ENCODE data around the gene PTCRA.
"Not testable (repeated sequence)": the region's sequence is repeated elsewhere in the genome, so short reads cannot be mapped to it uniquely, and the experiment has no call there.

The PTCRA gene, protein sequence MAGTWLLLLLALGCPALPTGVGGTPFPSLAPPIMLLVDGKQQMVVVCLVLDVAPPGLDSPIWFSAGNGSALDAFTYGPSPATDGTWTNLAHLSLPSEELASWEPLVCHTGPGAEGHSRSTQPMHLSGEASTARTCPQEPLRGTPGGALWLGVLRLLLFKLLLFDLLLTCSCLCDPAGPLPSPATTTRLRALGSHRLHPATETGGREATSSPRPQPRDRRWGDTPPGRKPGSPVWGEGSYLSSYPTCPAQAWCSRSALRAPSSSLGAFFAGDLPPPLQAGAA

DNA sequence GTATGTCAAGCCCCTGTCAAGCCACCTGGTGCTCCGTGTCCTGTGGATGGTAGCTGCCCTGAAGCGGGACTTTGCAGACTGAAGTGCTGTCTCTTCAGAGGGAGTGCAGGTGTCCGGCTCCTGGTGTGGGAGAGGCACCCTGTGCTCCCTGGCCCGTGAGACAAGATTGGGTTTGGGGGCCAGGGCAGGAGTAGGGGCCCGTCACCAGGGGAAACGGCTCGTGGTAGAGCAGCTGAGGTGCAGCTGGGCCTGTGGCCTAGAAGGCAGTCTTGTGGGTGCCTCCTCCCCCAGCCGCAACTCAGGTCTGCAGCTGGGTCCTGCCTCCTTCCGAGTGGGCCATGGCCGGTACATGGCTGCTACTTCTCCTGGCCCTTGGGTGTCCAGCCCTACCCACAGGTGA, at the start of gene PTCRA:
Gene PTCRA (plus strand): TSS at position 322 of the 400 bp plus-strand sequence. CDS start 17 bp downstream, at position 339.
- no peak for DNase-seq (ENCODE audit: low read depth)

DNA sequence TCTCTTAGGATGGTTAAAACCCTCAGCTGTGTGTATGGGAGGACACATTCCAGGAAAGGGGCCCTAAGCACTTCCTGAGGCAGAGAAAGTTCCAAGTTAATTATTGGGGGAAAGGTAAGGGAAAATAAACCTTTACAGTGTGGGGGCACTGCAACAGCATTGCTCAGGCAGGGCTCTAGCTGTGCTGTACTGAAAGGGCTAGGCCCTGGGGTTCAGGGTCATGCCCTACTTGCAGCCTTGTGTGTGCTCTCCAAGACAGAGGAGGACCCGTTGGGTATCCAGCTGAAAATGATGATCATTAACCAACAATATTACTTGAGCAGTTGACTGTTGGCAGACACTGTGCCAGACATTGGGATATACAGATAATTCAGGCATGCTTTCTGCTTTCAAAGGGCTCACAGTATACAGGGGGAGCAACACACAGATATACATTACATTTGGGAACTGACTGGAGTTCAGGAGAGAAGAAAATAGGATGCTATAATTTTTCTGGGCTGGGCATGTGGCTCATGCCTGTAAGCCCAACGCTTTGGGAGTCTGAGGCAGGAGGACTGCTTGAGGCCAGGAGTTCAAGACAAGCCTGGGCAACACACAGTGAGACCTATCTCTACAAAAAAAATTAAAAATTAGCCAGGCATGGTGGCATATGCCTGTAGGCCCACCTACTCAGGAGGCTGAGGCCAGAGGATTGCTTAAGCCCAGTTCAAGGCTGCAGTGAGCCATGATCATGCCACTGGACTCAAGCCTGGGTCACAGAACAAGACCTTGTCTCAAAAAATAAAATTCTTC, 45.5 kb upstream of the PTCRA start:
- DNase-seq (ENCODE audit: low read depth) = no peak

DNA sequence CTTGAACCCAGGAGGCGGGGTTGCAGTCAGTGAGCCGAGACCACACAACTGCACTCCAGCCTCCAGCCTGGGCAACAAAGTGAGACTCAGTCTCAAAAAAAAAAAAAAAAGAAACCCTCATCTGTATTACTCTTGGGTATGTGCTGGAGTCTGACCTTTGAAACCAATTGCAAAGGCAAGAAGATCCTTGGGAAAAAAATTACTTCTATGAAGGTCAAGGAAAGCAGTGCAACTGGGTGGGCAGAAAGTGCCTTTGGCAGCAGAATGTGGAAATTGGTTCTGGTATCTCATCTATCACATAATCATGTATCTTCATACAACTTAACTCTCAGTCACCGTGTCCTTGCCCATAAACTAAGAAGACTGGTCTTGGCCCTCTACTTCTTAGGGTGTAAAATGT, 44.1 kb upstream of the PTCRA start:
- no peak for DNase-seq (ENCODE audit: low read depth)

DNA sequence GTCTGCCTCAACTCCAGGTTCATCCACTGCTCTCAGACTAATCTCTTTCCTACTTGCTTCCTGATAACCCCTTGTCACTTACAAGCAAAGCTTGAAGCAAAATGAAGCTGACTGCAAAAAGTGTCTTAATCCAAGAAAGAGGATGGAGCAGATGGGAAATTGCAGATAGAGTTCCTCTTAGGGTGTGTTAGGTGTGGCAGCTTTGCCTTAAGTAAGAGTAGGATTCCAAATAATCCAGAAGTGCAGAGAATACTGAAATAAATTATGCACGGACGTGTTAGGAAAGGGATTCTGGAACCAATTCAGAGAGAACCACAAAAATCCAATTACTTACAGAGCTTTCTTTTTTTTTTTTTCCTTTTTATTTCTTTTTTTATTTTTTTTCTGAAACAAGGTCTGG, 42.5 kb upstream of the PTCRA start:
- DNase-seq (ENCODE audit: low read depth) = no peak

DNA sequence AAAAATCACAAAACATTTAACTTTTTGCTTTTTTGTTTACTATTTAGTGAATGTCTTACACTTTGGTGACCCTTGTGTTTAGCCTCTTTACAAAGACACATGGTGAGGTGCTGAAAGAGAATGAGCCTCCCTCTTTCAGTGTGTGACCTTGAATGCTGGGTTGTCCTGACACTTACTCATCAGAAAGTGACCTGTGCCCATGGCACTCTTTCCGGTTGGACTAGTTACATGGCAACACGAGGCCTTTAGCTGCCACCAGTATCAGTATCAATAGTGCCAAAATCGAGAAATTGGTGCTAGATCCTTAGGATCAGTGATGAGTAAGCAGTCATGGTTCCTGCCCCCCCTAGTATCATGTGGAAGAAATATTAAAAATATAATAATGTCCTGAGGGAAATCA, 38.2 kb upstream of the PTCRA start:
- no peak for DNase-seq (ENCODE audit: low read depth)

DNA sequence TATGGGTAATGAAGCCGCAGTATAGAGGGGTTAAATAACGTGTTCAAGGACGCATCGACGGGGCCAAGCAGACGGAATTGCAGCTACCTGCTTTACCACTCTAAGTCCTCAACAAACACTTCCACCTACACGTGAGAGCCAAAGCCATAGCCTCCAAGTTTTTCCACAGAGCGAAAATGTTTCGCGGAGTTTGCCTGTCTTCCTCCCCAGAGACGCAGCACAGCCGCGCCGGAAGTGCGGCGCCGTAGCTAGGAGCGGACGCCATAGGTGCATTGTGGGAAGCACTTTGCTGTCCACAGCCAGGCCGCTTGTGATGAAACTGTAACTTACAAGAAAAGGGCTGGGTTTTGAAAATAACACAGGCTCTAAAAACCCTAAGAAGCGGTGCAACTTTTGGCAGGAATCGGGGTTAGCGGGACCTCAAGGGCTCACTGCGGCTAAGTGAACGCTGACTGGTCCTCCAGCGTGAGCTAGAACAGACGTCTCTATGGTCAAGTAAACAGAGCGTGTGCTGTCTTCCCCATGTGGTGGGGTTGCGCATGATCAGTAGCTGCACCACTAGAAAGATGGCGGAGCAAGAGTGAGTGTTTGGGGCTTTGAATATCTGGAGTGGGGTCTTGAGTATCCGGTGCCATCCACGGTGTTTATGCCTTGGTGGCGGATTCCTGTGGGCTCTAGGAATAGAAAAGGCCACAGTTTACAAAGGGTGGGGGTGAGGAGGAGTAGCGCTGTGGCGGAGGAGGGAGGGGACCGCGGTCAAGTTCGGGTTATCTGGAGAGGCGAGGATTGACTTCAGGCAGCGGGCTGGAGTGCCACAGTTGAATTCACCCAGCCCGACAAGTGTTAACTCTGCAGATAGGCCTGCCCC, 36.2 kb upstream of the PTCRA start, which contains the start of gene RPL7L1:
Gene RPL7L1 (plus strand): TSS at position 245 of the 868 bp plus-strand sequence. CDS start 295 bp downstream, at position 540.
- DNase-seq (ENCODE audit: low read depth) = peak; percentile 75

DNA sequence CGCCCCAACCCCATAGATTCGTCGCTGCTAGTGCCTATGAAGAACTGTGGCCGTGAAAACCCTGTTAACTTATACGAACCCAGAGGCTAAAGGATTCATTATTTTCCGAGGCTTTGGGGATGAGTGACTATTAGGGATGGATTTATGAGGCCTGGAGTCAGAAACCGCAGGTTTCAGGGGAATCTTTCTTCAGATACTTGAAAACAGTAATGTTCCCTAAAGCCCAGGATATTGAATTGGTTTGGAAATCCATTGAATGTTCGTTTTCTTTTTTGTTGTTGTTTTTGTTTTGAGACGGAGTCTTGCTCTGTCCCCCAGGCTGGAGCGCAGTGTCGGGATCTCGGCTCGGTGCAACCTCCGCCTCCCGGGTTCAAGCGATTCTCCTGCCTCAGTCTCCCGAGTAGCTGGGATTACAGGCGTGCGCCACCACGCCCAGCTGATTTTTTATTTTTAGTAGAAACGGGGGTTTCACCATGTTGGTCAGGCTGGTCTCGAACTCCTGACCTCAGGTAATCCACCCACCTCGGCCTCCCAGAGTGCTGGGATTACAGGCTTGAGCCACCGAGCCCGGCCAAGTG, 35.5 kb upstream of the PTCRA start:
- not testable (repeated sequence) for DNase-seq (ENCODE audit: low read depth)

DNA sequence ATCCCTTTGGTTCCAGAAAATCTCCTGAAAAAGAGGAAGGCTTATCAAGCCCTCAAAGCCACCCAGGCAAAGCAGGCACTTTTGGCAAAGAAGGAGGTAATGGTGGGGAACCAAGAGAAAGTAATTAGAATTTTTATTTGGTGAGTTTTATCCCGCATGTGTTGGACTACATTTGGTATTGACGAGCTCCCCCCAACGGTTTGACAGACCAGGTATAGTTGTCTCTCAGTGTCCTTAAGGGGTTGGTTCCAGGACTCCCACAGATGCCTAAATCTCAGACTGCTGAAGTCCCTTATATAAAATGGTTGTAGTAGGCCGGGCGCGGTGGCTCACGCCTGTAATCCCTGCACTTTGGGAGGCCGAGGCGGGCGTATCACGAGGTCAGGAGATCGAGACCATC, 35.0 kb upstream of the PTCRA start:
- not testable (repeated sequence) for DNase-seq (ENCODE audit: low read depth)

DNA sequence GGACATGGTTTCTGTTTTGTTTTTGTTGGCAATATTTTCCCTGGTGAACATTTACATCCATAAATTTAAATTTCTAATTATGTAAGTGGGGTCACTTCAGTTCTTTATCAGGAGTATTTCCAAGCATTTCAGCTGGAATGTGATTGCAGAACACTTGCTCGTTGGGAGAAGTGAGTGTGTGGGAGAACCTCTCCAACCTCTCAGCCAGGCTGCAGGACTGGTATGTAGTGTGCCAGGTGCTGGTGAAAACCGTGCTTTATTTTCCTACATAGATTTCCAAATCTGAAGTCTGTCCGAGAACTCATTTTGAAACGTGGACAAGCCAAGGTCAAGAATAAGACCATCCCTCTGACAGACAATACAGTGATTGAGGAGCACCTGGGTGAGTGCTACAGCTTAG, 30.2 kb upstream of the PTCRA start:
- no peak for DNase-seq (ENCODE audit: low read depth)

DNA sequence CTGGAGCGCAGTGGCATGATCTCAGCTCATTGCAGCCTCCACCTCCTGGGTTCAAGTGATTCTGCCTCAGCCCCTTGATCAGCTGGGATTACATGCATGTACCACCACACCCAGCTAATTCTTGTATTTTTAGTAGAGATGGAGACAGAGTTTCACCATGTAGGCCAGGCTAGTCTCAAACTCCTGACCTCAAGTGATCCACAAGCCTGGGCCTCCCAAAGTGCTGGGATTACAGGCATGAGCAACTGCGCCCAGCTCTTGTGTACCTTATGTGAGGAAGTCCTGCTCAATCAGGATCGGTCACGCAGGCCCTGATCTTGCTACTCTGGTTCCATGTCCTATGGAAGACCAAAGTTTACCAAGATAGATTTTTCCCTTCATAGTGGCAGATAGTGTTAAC, 27.7 kb upstream of the PTCRA start:
- not testable (repeated sequence) for DNase-seq (ENCODE audit: low read depth)

DNA sequence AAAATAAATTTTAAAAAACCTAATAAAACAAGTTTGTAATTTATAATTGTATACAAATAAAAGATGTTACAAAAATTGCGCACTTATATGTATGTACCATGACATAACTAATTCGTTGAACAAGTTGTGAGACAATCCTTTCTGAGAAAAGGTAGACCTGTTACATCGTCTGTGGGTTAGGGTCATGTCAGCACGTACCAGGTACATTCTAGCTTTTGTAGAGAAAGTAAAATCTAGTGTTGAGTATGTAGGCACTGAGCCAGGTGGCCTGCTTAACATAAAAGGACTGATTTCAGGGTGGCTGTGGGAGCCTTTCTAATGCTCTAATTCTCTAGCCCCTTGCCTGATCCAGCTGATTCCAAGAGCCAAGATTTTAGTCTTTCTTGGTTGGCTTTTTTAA, 26.0 kb upstream of the PTCRA start:
- no peak for DNase-seq (ENCODE audit: low read depth)

DNA sequence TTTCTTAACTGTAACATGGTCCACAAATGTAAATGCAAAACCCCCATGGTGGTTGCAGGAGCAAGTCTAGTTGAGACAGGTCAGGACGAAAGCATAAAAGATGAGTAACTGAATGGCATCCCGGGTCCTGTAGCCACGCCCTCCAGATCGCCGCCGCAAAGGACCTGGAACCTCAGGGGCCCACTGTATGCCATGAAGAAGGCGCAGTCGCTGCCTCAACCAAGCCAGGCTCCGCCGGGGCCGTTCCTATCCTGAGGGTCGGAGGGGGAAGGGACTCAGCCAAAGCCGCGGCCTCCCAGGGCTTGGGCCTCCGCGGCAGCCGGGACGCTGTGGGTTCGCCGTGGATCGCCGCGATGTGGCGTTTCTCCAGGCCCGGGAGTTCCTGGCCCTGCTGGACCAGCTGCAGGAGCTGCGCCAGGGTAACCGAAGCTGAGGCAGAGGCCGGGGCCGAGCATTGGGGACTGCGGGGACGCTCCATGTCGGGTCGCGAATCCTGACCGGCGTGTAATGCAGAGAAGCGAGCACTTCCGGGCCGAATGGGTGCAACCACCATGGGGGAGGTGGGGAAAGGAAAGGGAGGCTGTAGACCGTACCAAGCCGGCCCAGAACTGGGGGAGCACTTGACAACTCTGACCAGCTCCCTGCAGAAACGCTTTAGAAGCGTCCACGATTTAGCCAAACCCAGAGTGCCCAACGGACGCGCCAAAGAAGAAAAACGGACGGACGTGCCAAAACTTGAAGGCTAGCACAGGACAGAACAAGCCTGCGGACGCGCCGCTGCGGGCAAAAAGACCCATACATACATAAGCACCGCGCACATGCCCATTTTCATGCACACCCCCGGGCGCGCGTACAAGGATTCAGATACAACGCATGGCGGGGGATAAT, 25.3 kb upstream of the PTCRA start:
- DNase-seq (ENCODE audit: low read depth) = peak; percentile 96

DNA sequence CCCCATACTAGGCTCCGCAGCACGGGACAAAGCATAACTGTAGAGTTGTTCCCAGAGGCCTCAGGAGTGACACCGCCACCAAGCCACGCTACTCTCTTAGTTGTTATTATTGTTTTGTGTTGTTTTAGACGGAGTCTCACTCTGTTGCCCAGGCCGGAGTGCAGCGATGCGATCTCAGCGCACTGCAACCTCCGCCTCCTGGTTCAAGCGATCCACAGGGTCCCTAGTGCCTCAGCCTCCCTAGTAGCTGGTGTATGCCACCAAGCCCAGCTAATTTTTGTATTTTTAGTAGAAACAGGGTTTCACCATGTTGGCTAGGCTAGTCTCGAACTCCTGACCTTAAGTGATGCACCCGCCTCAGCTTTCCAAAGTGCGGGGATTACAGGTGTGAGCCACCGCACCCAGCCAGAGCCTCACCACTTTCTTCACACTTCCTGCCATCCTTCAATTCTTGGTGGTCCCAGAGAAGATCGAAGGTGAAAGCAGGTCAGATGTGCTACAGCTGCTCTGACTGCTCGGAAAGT, 24.6 kb upstream of the PTCRA start:
- DNase-seq (ENCODE audit: low read depth) = no peak

DNA sequence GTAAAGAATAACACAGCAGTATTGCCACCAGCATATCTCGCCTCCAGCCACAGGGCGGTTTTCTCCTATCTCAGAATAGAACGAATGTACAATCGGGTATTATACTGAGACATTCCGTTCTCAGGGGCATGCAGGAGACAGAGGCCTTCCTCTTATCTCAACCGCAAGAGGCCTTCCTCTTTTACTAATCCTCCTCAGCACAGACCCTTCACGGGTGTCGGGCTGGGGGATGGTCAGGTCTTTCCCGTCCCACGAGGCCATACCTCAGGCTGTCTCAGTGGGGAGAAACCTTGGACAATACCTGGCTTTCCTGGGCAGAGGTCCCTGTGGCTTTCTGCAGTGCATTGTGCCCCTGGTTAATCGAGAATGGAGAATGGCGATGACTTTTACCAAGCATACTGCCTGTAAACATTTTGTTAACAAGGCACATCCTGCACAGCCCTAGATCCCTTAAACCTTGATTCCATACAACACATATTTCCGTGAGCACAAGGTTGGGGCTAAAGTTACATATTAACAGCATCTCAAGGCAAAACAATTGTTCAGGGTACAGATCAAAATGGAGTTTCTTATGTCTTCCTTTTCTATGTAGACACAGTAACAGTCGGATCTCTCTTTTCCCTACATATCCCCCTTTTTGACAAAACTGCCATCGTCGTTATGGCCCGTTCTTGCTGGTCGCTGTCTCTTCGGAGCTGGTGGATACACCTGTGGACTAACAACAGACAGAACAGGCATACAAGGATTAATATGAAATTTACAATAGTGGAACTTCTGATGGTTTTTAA, 21.6 kb upstream of the PTCRA start:
- DNase-seq (ENCODE audit: low read depth) = not testable (repeated sequence)

DNA sequence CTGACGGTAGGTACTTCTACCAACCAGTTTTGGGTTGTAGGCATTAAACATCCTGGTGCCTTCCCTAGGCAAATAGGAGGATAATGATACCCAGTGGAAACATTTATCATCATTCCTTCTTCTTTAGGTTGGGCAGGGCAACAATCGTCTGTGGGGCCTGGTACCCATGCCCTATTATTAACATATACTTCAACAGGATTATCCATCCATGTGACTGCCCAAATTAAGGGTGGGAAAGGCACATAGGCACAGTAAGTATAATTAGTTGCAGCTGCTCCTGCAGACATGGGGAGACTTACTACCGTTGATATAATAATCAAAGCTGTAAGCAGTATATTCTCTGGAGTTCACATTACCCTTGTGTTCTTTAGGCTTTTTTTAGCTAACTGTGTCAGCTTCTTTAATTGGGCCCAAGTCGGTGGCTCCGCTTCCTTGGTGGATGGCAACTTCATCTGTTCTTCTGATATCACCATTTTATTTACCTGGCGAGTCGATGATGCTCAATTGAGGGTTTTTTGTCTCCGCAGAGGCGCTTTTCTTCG, 19.6 kb upstream of the PTCRA start:
- no peak for DNase-seq (ENCODE audit: low read depth)

DNA sequence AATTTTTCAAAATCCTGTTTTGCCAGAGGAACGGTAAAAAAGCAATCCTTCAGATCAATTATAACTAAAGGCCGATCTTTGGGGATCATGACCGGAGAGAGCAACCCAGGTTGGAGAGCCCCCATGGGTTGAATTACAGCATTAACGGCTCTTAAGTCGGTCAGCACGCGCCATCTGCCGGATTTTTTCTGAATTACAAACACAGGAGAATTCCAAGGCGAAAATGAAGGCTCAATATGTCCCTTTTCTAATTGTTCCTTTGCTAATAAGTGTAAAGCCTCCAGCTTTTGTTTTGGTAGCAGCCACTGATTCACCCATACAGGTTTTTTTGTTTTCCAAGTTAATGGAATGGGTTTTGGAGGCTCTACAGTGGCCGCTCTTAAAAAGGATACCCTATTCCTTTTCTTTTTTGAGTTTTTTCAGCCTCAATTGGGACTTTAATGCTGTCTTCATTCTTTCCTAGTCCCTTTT, 16.9 kb upstream of the PTCRA start:
- peak; percentile 62 for DNase-seq (ENCODE audit: low read depth)

DNA sequence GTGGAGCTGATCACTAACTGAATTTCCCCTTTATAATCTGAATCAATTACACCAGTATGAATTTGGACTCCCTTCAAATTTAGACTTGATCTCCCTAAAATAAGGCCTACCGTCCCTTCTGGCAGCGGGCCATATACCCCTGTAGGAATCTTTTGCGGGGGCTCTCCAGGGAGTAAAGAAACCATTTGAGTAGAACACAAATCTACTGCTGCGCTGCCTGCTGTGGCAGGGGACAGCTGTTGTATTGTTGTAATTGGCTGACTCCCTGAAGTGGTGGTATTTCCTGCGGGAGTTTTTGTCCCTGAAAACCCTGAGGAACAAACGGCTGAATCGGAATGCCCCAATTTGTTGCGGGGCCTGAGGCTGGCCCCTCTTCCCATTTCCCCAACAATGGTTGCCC, 16.0 kb upstream of the PTCRA start:
- no peak for DNase-seq (ENCODE audit: low read depth)

DNA sequence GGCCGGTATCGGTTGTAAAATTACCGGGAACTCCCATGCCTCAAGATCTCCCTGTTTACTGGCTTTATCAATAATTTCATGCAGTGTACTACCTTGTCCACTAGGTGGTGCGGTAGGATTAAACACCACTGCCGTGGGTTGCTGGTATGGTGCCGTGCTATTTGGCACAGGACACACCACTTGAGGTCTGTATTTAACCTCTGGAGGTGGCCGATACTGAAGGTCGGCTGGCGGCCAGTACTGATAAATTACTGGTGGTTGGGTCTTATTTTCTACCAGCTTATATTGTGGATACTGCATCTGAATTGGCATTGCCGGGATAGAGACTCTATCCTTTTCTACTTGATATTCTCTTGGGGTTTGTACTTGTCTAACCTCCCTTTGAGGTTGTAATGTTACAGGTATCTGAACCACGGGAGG, 14.3 kb upstream of the PTCRA start:
- DNase-seq (ENCODE audit: low read depth) = peak; percentile 83
